H9 (cell line): Measurements from ENCODE around the gene SLC22A12. TPM values are rescaled to one million over a fixed set of nuclear protein-coding genes. Genes with fewer than 3 reads are reported as not detected.

ENCODE experiments used
- DNase-seq: peaks from one replicate; pipeline ENCODE4 v3.0.0-alpha.2; 2017
- H2AFZ ChIP-seq: one replicate; pipeline ENCODE4 v1.6.1; 2013; ENCODE audit warnings: mild to moderate bottlenecking, low read length, control low read depth, moderate library complexity
- H2AK5ac ChIP-seq: 2 replicates; pipeline ENCODE4 v1.6.1; 2013; ENCODE audit warnings: low read length, control low read depth, mixed read lengths; ENCODE audit not compliant: insufficient read length
- H2BK120ac ChIP-seq: one replicate; pipeline ENCODE4 v1.6.1; 2013; ENCODE audit warnings: low read depth, mild to moderate bottlenecking, low read length, control low read depth, inconsistent platforms; ENCODE audit not compliant: poor library complexity, severe bottlenecking
- H2BK12ac ChIP-seq: 2 replicates; pipeline ENCODE4 v1.6.1; 2013; ENCODE audit warnings: low read length, control low read depth, mixed read lengths, low read depth; ENCODE audit not compliant: insufficient read length
- H2BK15ac ChIP-seq: 2 replicates; pipeline ENCODE4 v1.6.1; 2013; ENCODE audit warnings: low read depth, low read length, control low read depth
- H2BK20ac ChIP-seq: one replicate; pipeline ENCODE4 v1.6.1; 2013; ENCODE audit warnings: low read depth, mild to moderate bottlenecking, low read length, control low read depth, inconsistent platforms; ENCODE audit not compliant: poor library complexity, severe bottlenecking
- H2BK5ac ChIP-seq: 2 replicates; pipeline ENCODE4 v1.6.1; 2013; ENCODE audit warnings: low read length, control low read depth, mixed read lengths; ENCODE audit not compliant: insufficient read length
- H3K14ac ChIP-seq: 2 replicates; pipeline ENCODE4 v1.6.1; 2013; ENCODE audit warnings: low read length, control low read depth; ENCODE audit not compliant: insufficient read depth
- H3K18ac ChIP-seq: 2 replicates; pipeline ENCODE4 v1.6.1; 2013; ENCODE audit warnings: low read depth, mild to moderate bottlenecking, mixed read lengths, low read length, control low read depth; ENCODE audit not compliant: insufficient read length
- H3K23ac ChIP-seq: 2 replicates; pipeline ENCODE4 v1.6.1; 2013; ENCODE audit warnings: low read length, control low read depth, mixed read lengths, low read depth; ENCODE audit not compliant: insufficient read length
- H3K23me2 ChIP-seq: 2 replicates; pipeline ENCODE4 v1.6.1; 2013; ENCODE audit warnings: low read depth, mild to moderate bottlenecking, mixed read lengths, low read length, control low read depth; ENCODE audit not compliant: insufficient read length, poor library complexity, severe bottlenecking
- H3K27ac ChIP-seq: 2 replicates; pipeline ENCODE4 v1.5.1; 2013; ENCODE audit warnings: low read length, control low read depth, mixed read lengths, low read depth; ENCODE audit not compliant: insufficient read length
- H3K27me3 ChIP-seq: 2 replicates; pipeline ENCODE4 v1.6.1; 2013; ENCODE audit warnings: low read length, control low read depth, inconsistent platforms; ENCODE audit not compliant: insufficient read depth
- H3K4ac ChIP-seq: 2 replicates; pipeline ENCODE4 v1.6.1; 2013; ENCODE audit warnings: low read depth, mild to moderate bottlenecking, control low read depth, inconsistent platforms, low read length, moderate library complexity
- H3K4me1 ChIP-seq: 2 replicates; pipeline ENCODE4 v1.6.1; 2013; ENCODE audit warnings: low read length, control low read depth, inconsistent platforms; ENCODE audit not compliant: insufficient read depth
- H3K4me2 ChIP-seq: 2 replicates; pipeline ENCODE4 v1.6.1; 2013; ENCODE audit warnings: low read length, control low read depth, mixed read lengths; ENCODE audit not compliant: insufficient read length, insufficient read depth
- H3K56ac ChIP-seq: 2 replicates; pipeline ENCODE4 v1.6.1; 2013; ENCODE audit warnings: low read depth, mild to moderate bottlenecking, mixed read lengths, low read length, control low read depth; ENCODE audit not compliant: insufficient read length
- H3K79me1 ChIP-seq: 2 replicates; pipeline ENCODE4 v1.6.1; 2013; ENCODE audit warnings: low read depth, mild to moderate bottlenecking, moderate library complexity, low read length, control low read depth, inconsistent platforms; ENCODE audit not compliant: insufficient read depth, poor library complexity, severe bottlenecking
- H3K79me2 ChIP-seq: 2 replicates; pipeline ENCODE4 v1.6.1; 2013; ENCODE audit warnings: low read length, control low read depth, inconsistent platforms; ENCODE audit not compliant: insufficient read depth
- H3K9ac ChIP-seq: 2 replicates; pipeline ENCODE4 v1.6.1; 2013; ENCODE audit warnings: low read length, control low read depth, mixed read lengths; ENCODE audit not compliant: insufficient read length; ENCODE audit errors: extremely low read depth
- H3K9me3 ChIP-seq: one replicate; pipeline ENCODE4 v1.6.1; 2013; ENCODE audit warnings: low read depth, low read length, inconsistent platforms; ENCODE audit not compliant: control insufficient read depth
- H3T11ph ChIP-seq: one replicate; pipeline ENCODE4 v1.6.1; 2013; ENCODE audit warnings: mild to moderate bottlenecking, low read length, control low read depth, inconsistent platforms
- H4K20me1 ChIP-seq: one replicate; pipeline ENCODE4 v1.6.1; 2013; ENCODE audit not compliant: control insufficient read depth, insufficient read length, insufficient read depth
- H4K5ac ChIP-seq: 2 replicates; pipeline ENCODE4 v1.6.1; 2013; ENCODE audit warnings: low read depth, mild to moderate bottlenecking, mixed read lengths, low read length, control low read depth; ENCODE audit not compliant: insufficient read length
- H4K8ac ChIP-seq: replicated peaks from 2 replicates; pipeline ENCODE4 v1.6.1; 2013; ENCODE audit warnings: low read length, control low read depth, mixed read lengths, low read depth; ENCODE audit not compliant: insufficient read length
- H4K91ac ChIP-seq: 2 replicates; pipeline ENCODE4 v1.6.1; 2013; ENCODE audit warnings: low read depth, mild to moderate bottlenecking, moderate library complexity, mixed read lengths, low read length, control low read depth; ENCODE audit not compliant: insufficient read length
- H3K27ac Mint-ChIP-seq, 3 experiments: 2 replicates in 2 of 3; 3 replicates in 1 of 3; pipeline ENCODE4 v1.8.0; 2020 to 2021; ENCODE audit warnings: mixed read lengths in 3 of 3, mild to moderate bottlenecking in 1 of 3, moderate library complexity in 1 of 3
- H3K27me3 Mint-ChIP-seq: 2 replicates; pipeline ENCODE4 v1.8.0; 2021; ENCODE audit warnings: low read depth, mild to moderate bottlenecking, moderate library complexity, mixed read lengths
- H3K36me3 Mint-ChIP-seq, 3 experiments: 2 replicates in 2 of 3; 3 replicates in 1 of 3; pipeline ENCODE4 v1.8.0; 2020 to 2021; ENCODE audit warnings: low read depth in 3 of 3, mixed read lengths in 3 of 3; ENCODE audit not compliant: insufficient read depth in 1 of 3
- H3K4me1 Mint-ChIP-seq, 2 experiments: 2 replicates each; pipeline ENCODE4 v1.8.0; 2020; ENCODE audit warnings: mixed read lengths in 2 of 2
- H3K4me3 Mint-ChIP-seq, 2 experiments: 2 replicates in 1 of 2; 3 replicates in 1 of 2; pipeline ENCODE4 v1.8.0; 2020 to 2021; ENCODE audit warnings: mild to moderate bottlenecking in 2 of 2, mixed read lengths in 2 of 2, moderate library complexity in 1 of 2
- H3K9me3 Mint-ChIP-seq, 2 experiments: 2 replicates in 1 of 2; 3 replicates in 1 of 2; pipeline ENCODE4 v1.8.0; 2020; ENCODE audit warnings: mild to moderate bottlenecking in 2 of 2, mixed read lengths in 2 of 2, moderate library complexity in 1 of 2
- WGBS: extraction: QIAGEN DNeasy Blood & Tissue Kit; methylation state at CpG from one replicate; pipeline ENCODE4 v1.1.7; 2013; ENCODE audit warnings: missing lambda C conversion rate, low lambda C conversion rate, mixed read lengths; ENCODE audit not compliant: insufficient read length; ENCODE audit errors: extremely low coverage; 5-methylcytosine and 5-hydroxymethylcytosine counted together
- total RNA-seq: library from RNA; stranded (reverse); gene quantifications from 2 replicates; pipeline ENCODE4 v1.2.1, GENCODE V29; 2021
- TF ChIP-seq, protein P1 (sequence below): fragments of 200-600 bp; sonication (generic); conservative IDR thresholded peaks from 3 replicates; pipeline ENCODE4 v1.8.0; 2021; ENCODE audit warnings: antibody characterized with exemption, mild to moderate bottlenecking

The SLC22A12 gene
- total RNA-seq, 1 experiment from 2014 or later = not detected

DNA sequence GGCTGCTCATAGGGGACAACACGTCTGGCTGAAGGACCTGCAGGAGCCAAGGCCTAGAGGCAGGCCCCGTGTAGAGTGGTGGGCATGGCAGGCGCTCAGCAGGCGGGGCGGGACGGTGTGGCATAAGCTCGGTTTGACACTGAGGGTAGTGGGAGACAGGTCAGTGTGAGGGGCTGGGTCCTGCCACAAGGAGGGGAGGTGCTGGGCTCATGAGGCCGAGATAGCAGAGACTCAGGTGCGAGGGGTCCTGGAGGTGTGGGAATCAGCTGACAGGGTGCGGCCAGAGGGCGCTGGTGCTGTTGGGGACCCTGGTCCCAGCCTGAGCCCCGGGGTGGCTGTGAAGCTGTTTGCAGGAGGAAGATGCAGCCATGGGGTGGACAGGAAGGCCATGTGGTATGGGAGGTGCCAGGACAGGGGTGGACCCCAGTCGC lies 6.7 kb downstream of the SLC22A12 start:
- Histone ChIP-seq H3K9me3 (no peaks in the 10 kb centered on the region), H2BK120ac (no peak overlapping the region), H4K5ac (no peak overlapping the region), H2BK15ac (no peak overlapping the region), H3K4ac (no peak overlapping the region), H2AK5ac (no peak overlapping the region), H3K14ac (no peak overlapping the region), H3K23me2 (no peaks in the 10 kb centered on the region), H3K18ac (no peak overlapping the region), H4K91ac (no peak overlapping the region), H4K20me1 (no peaks in the 10 kb centered on the region), H3K56ac (no peak overlapping the region), H3K4me2 (no peak overlapping the region), H2BK5ac (no peak overlapping the region), H3K79me2 (no peaks in the 10 kb centered on the region), H2BK12ac (no peak overlapping the region), H3K27me3 (no peaks in the 10 kb centered on the region), H3T11ph (no peak overlapping the region), H3K23ac (no peak overlapping the region), H4K8ac (no peak overlapping the region), H2BK20ac (no peak overlapping the region), H3K27ac (no peak overlapping the region), H3K4me1 (no peaks in the 10 kb centered on the region), H3K9ac (no peak overlapping the region), H3K79me1 (no peaks in the 10 kb centered on the region), H2AFZ (no peak overlapping the region)
- Mint-ChIP-seq H3K27me3 (peaks cover 12% of the 10 kb centered on the region), H3K4me3 (no peak overlapping the region), H3K9me3 (peaks cover 0 to 4% of the 10 kb centered on the region in 2 experiments; a peak in 3 of 5 replicates), H3K36me3 (no peaks in the 10 kb centered on the region), H3K27ac (peak overlapping the region in 1 of 3 experiments; percentile 23; a peak in 2 of 7 replicates), H3K4me1 (no peaks in the 10 kb centered on the region)
- no CpG with 5 or more reads among the region's 13 CpGs for WGBS
- DNase-seq = no peak
- TF ChIP-seq, protein P1, sequence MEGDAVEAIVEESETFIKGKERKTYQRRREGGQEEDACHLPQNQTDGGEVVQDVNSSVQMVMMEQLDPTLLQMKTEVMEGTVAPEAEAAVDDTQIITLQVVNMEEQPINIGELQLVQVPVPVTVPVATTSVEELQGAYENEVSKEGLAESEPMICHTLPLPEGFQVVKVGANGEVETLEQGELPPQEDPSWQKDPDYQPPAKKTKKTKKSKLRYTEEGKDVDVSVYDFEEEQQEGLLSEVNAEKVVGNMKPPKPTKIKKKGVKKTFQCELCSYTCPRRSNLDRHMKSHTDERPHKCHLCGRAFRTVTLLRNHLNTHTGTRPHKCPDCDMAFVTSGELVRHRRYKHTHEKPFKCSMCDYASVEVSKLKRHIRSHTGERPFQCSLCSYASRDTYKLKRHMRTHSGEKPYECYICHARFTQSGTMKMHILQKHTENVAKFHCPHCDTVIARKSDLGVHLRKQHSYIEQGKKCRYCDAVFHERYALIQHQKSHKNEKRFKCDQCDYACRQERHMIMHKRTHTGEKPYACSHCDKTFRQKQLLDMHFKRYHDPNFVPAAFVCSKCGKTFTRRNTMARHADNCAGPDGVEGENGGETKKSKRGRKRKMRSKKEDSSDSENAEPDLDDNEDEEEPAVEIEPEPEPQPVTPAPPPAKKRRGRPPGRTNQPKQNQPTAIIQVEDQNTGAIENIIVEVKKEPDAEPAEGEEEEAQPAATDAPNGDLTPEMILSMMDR = no peak
